PC-9 (cell line): ENCODE measurements around the gene TEDC1.

ENCODE experiments used
- EZH2 ChIP-seq: fragments of 200-600 bp; sonication (generic); IDR thresholded peaks from 2 replicates; pipeline ENCODE4 v1.8.0; 2017; ENCODE audit warnings: antibody characterized with exemption, low read depth
- TF ChIP-seq, protein P1 (sequence below): fragments of 200-600 bp; sonication (generic); conservative IDR thresholded peaks from 2 replicates; pipeline ENCODE4 v1.6.1; 2017; ENCODE audit warnings: mixed run types, antibody characterized with exemption, mild to moderate bottlenecking, moderate library complexity

- TF ChIP-seq, protein P1, sequence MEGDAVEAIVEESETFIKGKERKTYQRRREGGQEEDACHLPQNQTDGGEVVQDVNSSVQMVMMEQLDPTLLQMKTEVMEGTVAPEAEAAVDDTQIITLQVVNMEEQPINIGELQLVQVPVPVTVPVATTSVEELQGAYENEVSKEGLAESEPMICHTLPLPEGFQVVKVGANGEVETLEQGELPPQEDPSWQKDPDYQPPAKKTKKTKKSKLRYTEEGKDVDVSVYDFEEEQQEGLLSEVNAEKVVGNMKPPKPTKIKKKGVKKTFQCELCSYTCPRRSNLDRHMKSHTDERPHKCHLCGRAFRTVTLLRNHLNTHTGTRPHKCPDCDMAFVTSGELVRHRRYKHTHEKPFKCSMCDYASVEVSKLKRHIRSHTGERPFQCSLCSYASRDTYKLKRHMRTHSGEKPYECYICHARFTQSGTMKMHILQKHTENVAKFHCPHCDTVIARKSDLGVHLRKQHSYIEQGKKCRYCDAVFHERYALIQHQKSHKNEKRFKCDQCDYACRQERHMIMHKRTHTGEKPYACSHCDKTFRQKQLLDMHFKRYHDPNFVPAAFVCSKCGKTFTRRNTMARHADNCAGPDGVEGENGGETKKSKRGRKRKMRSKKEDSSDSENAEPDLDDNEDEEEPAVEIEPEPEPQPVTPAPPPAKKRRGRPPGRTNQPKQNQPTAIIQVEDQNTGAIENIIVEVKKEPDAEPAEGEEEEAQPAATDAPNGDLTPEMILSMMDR = no peak
- TF ChIP-seq EZH2 = no peak
These were observed 9.1 kb downstream of the TEDC1 start for GRCh38 chr14:105500036-105500725.
